SH-SY5Y (cell line): ENCODE measurements around the gene LMOD2.

Experiments
- GATA2 ChIP-seq: IDR thresholded peaks from 2 replicates; pipeline ENCODE4 v1.6.1; 2011; ENCODE audit warnings: mild to moderate bottlenecking, low read depth, low read length
- GATA3 ChIP-seq: IDR thresholded peaks from 2 replicates; pipeline ENCODE4 v1.6.1; 2011; ENCODE audit warnings: low read depth, mild to moderate bottlenecking, low read length, moderate library complexity

DNA sequence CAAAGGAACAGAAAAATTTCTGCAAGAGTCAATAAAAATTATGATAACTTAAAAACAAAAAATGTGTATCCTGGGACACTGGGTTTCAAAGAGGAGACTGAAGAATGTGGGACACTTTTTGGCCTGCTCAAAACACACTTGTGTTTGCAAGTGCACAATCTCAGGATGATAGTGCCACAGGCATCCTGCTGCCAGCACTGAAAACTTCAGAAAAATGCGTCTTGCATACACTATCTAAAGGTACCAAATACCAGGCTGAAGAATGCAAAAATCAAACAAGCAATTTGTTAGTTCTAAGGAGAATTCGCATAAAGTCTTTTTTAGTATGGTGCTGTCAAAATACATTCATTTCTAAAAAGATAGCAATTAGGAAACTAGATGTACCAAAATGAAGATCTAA lies 55.0 kb downstream of the LMOD2 start:
- TF ChIP-seq GATA2: no peak
- no peak for TF ChIP-seq GATA3
